ENCODE measurements around the gene TFEC.

GRCh38 chr7:115932880-115933279 lies 97.7 kb downstream of the TFEC start:
- TF ChIP-seq CTCF (conservative IDR thresholded peaks at IDR 0.05) (no peak), ZFX (IDR thresholded peaks at IDR 0.05) (no peak)
